Thoracic aorta (tissue), 2 donors: ENCODE data around the gene RBM38. TPM values are rescaled to one million over a fixed set of nuclear protein-coding genes. Genes with fewer than 3 reads are reported as not detected.

Experiments used
- ATAC-seq: fragments of 150-250 bp; one replicate; pipeline ENCODE4 v1.8.0; 2017; ENCODE audit warnings: low read depth; ENCODE audit not compliant: insufficient number of reproducible peaks, low FRiP score
- DNase-seq: peaks from one replicate; pipeline ENCODE4 v3.0.0-alpha.2; 2020; ENCODE audit warnings: low spot score
- H3K27ac ChIP-seq, 2 donors: fragments of 200-600 bp; sonication (generic); 1 replicate in 1 of 2; 2 replicates in 1 of 2; pipeline ENCODE4 v1.5.1; 2016; ENCODE audit warnings: mild to moderate bottlenecking in 2 of 2, moderate library complexity in 2 of 2
- H3K27me3 ChIP-seq: fragments of 200-600 bp; sonication (generic); replicated peaks from 2 replicates; pipeline ENCODE4 v1.6.0; 2016; ENCODE audit warnings: mild to moderate bottlenecking; ENCODE audit not compliant: insufficient read depth
- H3K36me3 ChIP-seq: fragments of 200-600 bp; sonication (generic); one replicate; pipeline ENCODE4 v1.5.1; 2016
- H3K4me1 ChIP-seq, 2 donors: fragments of 200-600 bp; sonication (generic); 1 replicate in 1 of 2; 2 replicates in 1 of 2; pipeline versions ENCODE4 v1.5.1 to v1.6.0; 2016; ENCODE audit warnings: low read depth in 2 of 2, mild to moderate bottlenecking in 1 of 2; ENCODE audit not compliant: control insufficient read depth in 1 of 2
- H3K4me3 ChIP-seq: fragments of 200-600 bp; sonication (generic); 2 replicates; pipeline ENCODE4 v1.5.1; 2016; ENCODE audit warnings: mild to moderate bottlenecking
- H3K9me3 ChIP-seq: fragments of 200-600 bp; sonication (generic); 2 replicates; pipeline ENCODE4 v1.5.1; 2016
- CTCF ChIP-seq: fragments of 200-600 bp; sonication (generic); IDR thresholded peaks from one replicate; pipeline ENCODE4 v1.5.1; 2019; ENCODE audit warnings: antibody characterized with exemption
- total RNA-seq, 2 donors: library from RNA; depleted of rRNA; stranded (reverse); fragments of >200 nt; gene quantifications; one replicate each; pipeline versions ENCODE4 v1.1.0 to v1.2.3, GENCODE V29; 2016

Gene RBM38
- total RNA-seq, 2 donors from 2014 or later = 9.6 to 24.8 TPM

- no peaks in the 10 kb centered on the region for H3K9me3 ChIP-seq
- peak overlapping the region in 1 of 2 donors; percentile 88 for H3K27ac ChIP-seq
- DNase-seq (no peak), ATAC-seq (no peak)
- no peak for TF ChIP-seq CTCF
- peaks cover 38 to 72% of the 10 kb centered on the region in 2 donors for H3K4me1 ChIP-seq
- H3K27me3 ChIP-seq = no peaks in the 10 kb centered on the region
- H3K36me3 ChIP-seq = no peaks in the 10 kb centered on the region
- H3K4me3 ChIP-seq = peak overlapping the region; percentile 84
Observed at GRCh38 chr20:57393321-57394120, 2.3 kb downstream of the RBM38 start.

GRCh38 chr20:57394121-57395082 is 3.2 kb downstream of the RBM38 start:
- Histone ChIP-seq H3K4me3 (no peak overlapping the region), H3K4me1 (peaks cover 47 to 79% of the 10 kb centered on the region in 2 donors), H3K27ac (peak overlapping the region; percentile 77 to 88), H3K9me3 (no peaks in the 10 kb centered on the region), H3K27me3 (no peaks in the 10 kb centered on the region), H3K36me3 (no peaks in the 10 kb centered on the region)
- ATAC-seq (no peak), DNase-seq (no peak)
- no peak for TF ChIP-seq CTCF

DNA sequence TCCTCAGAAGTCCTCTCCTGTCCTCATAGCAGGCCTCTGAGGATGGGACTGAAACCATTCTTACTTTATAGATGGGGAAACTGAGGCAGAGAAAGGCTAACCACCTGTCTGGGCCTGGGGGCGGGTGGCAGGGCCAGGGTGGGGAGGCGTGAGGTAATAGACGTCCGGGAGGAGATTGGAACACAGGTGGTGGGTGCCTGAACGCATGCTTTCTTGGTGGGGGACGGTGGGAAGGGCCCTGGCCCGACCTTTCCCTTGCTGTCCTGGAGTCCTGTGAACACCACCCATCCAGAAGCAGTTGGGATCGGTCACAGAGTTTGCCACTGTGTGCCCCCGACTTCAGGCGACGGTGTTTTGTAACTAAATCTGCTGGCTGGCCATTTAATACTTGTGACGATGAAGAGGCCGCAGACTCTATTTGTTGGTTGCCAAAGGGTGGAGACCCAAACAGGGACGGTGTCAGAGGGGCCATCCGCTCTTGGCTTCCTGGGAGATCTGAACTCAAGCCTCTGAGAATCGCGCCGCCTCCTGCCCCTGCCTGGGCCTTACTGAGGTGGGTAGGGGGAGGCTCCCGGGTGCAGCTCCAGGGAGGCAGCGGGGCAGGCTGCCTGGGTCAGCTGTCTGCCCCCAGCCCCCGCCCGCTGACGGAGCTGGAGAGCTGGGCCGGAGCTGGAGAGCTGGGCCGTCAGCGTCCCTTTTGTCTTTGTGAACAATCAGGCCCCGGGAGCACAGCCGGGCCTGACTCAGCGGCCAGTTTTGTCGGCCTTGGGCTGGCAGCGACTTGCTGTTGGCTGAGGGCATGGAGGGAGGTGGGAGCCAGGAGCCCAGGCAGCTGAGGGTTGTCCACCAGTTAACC is 4.1 kb downstream of the RBM38 start:
- Histone ChIP-seq H3K9me3 (no peaks in the 10 kb centered on the region), H3K4me1 (peaks cover 40 to 84% of the 10 kb centered on the region in 2 donors), H3K27me3 (no peaks in the 10 kb centered on the region), H3K4me3 (peak overlapping the region; percentile 51), H3K36me3 (peaks cover 1% of the 10 kb centered on the region), H3K27ac (peak overlapping the region; percentile 77 to 88)
- ATAC-seq (no peak), DNase-seq (peak; percentile 53)
- TF ChIP-seq CTCF = no peak

GRCh38 chr20:57396212-57396983 is 5.2 kb downstream of the RBM38 start:
- ATAC-seq = no peak
- H3K27ac ChIP-seq = peak overlapping the region; percentile 77 to 88
- H3K27me3 ChIP-seq = no peaks in the 10 kb centered on the region
- no peak for TF ChIP-seq CTCF
- peaks cover 12% of the 10 kb centered on the region for H3K36me3 ChIP-seq
- DNase-seq = no peak
- peak overlapping the region; percentile 51 for H3K4me3 ChIP-seq
- H3K4me1 ChIP-seq = peaks cover 40 to 94% of the 10 kb centered on the region in 2 donors
- H3K9me3 ChIP-seq = no peaks in the 10 kb centered on the region
